ENCODE data around the gene TAMALIN. TPM values are rescaled to one million over a fixed set of nuclear protein-coding genes. Genes with fewer than 3 reads are reported as not detected.
A peak's percentile ranks its signal among the peaks of the same experiment; 100 is the strongest.

The TAMALIN gene
- total and polyA plus RNA-seq, 2 experiments from 2014 or later = 0.34 to 3.0 TPM

GRCh38 chr12:52024845-52025230 lies 18.1 kb downstream of the TAMALIN start:
- Mint-ChIP-seq H3K27me3 (ENCODE audit: insufficient read depth, low read depth, poor library complexity) (peaks cover 36% of the 10 kb centered on the region), H3K4me1 (peaks cover 26% of the 10 kb centered on the region), H3K27ac (no peak overlapping the region), H3K36me3 (ENCODE audit: low read depth) (no peaks in the 10 kb centered on the region), H3K4me3 (no peak overlapping the region; the same call in 2 of the 3 replicates), H3K9me3 (no peaks in the 10 kb centered on the region)
- no peaks in the 10 kb centered on the region for H3K9me2 ChIP-seq (ENCODE audit: insufficient read depth)
- H3K27me3 ChIP-seq (ENCODE audit: insufficient read depth) = peaks cover 39% of the 10 kb centered on the region
- no peaks in the 10 kb centered on the region for H3K36me3 ChIP-seq (ENCODE audit: insufficient read depth)
- peaks cover 6% of the 10 kb centered on the region; the same call in 1 of the 2 replicates for H3F3A ChIP-seq (replicated peaks; ENCODE audit: low read depth)
- no peak overlapping the region for H3K27ac ChIP-seq (ENCODE audit: low read depth)
- TF ChIP-seq, protein P1, sequence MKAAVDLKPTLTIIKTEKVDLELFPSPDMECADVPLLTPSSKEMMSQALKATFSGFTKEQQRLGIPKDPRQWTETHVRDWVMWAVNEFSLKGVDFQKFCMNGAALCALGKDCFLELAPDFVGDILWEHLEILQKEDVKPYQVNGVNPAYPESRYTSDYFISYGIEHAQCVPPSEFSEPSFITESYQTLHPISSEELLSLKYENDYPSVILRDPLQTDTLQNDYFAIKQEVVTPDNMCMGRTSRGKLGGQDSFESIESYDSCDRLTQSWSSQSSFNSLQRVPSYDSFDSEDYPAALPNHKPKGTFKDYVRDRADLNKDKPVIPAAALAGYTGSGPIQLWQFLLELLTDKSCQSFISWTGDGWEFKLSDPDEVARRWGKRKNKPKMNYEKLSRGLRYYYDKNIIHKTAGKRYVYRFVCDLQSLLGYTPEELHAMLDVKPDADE (IDR thresholded peaks at IDR 0.05) = no peak
- TF ChIP-seq, protein P2, sequence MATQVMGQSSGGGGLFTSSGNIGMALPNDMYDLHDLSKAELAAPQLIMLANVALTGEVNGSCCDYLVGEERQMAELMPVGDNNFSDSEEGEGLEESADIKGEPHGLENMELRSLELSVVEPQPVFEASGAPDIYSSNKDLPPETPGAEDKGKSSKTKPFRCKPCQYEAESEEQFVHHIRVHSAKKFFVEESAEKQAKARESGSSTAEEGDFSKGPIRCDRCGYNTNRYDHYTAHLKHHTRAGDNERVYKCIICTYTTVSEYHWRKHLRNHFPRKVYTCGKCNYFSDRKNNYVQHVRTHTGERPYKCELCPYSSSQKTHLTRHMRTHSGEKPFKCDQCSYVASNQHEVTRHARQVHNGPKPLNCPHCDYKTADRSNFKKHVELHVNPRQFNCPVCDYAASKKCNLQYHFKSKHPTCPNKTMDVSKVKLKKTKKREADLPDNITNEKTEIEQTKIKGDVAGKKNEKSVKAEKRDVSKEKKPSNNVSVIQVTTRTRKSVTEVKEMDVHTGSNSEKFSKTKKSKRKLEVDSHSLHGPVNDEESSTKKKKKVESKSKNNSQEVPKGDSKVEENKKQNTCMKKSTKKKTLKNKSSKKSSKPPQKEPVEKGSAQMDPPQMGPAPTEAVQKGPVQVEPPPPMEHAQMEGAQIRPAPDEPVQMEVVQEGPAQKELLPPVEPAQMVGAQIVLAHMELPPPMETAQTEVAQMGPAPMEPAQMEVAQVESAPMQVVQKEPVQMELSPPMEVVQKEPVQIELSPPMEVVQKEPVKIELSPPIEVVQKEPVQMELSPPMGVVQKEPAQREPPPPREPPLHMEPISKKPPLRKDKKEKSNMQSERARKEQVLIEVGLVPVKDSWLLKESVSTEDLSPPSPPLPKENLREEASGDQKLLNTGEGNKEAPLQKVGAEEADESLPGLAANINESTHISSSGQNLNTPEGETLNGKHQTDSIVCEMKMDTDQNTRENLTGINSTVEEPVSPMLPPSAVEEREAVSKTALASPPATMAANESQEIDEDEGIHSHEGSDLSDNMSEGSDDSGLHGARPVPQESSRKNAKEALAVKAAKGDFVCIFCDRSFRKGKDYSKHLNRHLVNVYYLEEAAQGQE (IDR thresholded peaks at IDR 0.05; ENCODE audit: unreplicated experiment) = no peak
- TF ChIP-seq, protein P3, sequence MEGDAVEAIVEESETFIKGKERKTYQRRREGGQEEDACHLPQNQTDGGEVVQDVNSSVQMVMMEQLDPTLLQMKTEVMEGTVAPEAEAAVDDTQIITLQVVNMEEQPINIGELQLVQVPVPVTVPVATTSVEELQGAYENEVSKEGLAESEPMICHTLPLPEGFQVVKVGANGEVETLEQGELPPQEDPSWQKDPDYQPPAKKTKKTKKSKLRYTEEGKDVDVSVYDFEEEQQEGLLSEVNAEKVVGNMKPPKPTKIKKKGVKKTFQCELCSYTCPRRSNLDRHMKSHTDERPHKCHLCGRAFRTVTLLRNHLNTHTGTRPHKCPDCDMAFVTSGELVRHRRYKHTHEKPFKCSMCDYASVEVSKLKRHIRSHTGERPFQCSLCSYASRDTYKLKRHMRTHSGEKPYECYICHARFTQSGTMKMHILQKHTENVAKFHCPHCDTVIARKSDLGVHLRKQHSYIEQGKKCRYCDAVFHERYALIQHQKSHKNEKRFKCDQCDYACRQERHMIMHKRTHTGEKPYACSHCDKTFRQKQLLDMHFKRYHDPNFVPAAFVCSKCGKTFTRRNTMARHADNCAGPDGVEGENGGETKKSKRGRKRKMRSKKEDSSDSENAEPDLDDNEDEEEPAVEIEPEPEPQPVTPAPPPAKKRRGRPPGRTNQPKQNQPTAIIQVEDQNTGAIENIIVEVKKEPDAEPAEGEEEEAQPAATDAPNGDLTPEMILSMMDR (conservative IDR thresholded peaks at IDR 0.05; ENCODE audit: low read depth in 2 of 2) = no peak
- TF ChIP-seq ZNF462 (CRISPR knock-in tag; IDR thresholded peaks at IDR 0.05) = no peak
- TF ChIP-seq ZNF114 (CRISPR knock-in tag; IDR thresholded peaks at IDR 0.05) = no peak
- TF ChIP-seq ZNF331 (CRISPR knock-in tag; IDR thresholded peaks at IDR 0.05; ENCODE audit: low read depth) = no peak
- no peak for TF ChIP-seq JUNB (IDR thresholded peaks at IDR 0.05; ENCODE audit: unreplicated experiment)
- no peak for TF ChIP-seq EZH2phosphoT487 (IDR thresholded peaks at IDR 0.05; ENCODE audit: unreplicated experiment)
- TF ChIP-seq EZH2 (IDR thresholded peaks at IDR 0.05; ENCODE audit: low read depth, unreplicated experiment) = no peak
- TF ChIP-seq NANOG (IDR thresholded peaks at IDR 0.05; ENCODE audit: borderline replicate concordance) = no peak
- TF ChIP-seq CREB1 (CRISPR knock-in tag; IDR thresholded peaks at IDR 0.05; ENCODE audit: low read depth) = no peak
- TF ChIP-seq POLR2AphosphoS5 (IDR thresholded peaks at IDR 0.05; ENCODE audit: low read depth) = no peak
- no peak for TF ChIP-seq STAT1 (IDR thresholded peaks at IDR 0.05; ENCODE audit: unreplicated experiment)
- H2AFZ ChIP-seq = peak overlapping the region; percentile 90; the same call in 1 of the 2 replicates
- no peak for DNase-seq (ENCODE audit: low spot score)
- no peaks in the 10 kb centered on the region for H4K20me1 ChIP-seq (replicated peaks; ENCODE audit: insufficient read depth)
- H3K4me1 ChIP-seq (ENCODE audit: insufficient read depth) = peaks cover 21% of the 10 kb centered on the region
- no peaks in the 10 kb centered on the region for H3K79me2 ChIP-seq (replicated peaks; ENCODE audit: insufficient read depth)
- no peak overlapping the region for H3K4me2 ChIP-seq
- H3K4me3 ChIP-seq = no peak overlapping the region
- no peak for ATAC-seq
